Chondrocyte (in vitro differentiated cells): ENCODE data around the gene SNTG2. TPM values are rescaled to one million over a fixed set of nuclear protein-coding genes. Genes with fewer than 3 reads are reported as not detected.

Source experiments
- DNase-seq: peaks from one replicate; pipeline ENCODE4 v3.0.0; 2021; ENCODE audit warnings: mixed read lengths, low spot score
- H3K27ac Mint-ChIP-seq: one replicate; pipeline ENCODE4 v1.8.0; 2021; ENCODE audit warnings: mild to moderate bottlenecking, moderate library complexity, mixed read lengths; ENCODE audit not compliant: unreplicated experiment
- H3K27me3 Mint-ChIP-seq: 2 replicates; pipeline ENCODE4 v1.8.0; 2021; ENCODE audit warnings: low read depth, mixed read lengths
- H3K36me3 Mint-ChIP-seq: 2 replicates; pipeline ENCODE4 v1.8.0; 2021; ENCODE audit warnings: low read depth, mixed read lengths
- H3K4me1 Mint-ChIP-seq: 2 replicates; pipeline ENCODE4 v1.8.0; 2021; ENCODE audit warnings: low read depth, mild to moderate bottlenecking, mixed read lengths
- H3K4me3 Mint-ChIP-seq: one replicate; pipeline ENCODE4 v1.8.0; 2021; ENCODE audit warnings: mild to moderate bottlenecking, moderate library complexity, mixed read lengths; ENCODE audit not compliant: unreplicated experiment
- H3K9me3 Mint-ChIP-seq: 2 replicates; pipeline ENCODE4 v1.8.0; 2021; ENCODE audit warnings: low read depth, mixed read lengths
- CTCF ChIP-seq: fragments of 200-600 bp; sonication (generic); IDR thresholded peaks from 2 replicates; pipeline ENCODE4 v1.5.0; 2021; ENCODE audit warnings: antibody characterized with exemption, mild to moderate bottlenecking, moderate library complexity
- total RNA-seq: library from RNA; stranded (reverse); gene quantifications from 3 replicates; pipeline ENCODE4 v1.2.1, GENCODE V29; 2021

The SNTG2 gene
- total RNA-seq, 1 donor from 2014 or later: not detected

- H3K27me3 Mint-ChIP-seq: peaks cover 16% of the 10 kb centered on the region
- TF ChIP-seq CTCF: no peak
- DNase-seq: no peak
- no peaks in the 10 kb centered on the region for H3K36me3 Mint-ChIP-seq
- no peaks in the 10 kb centered on the region for H3K9me3 Mint-ChIP-seq
- H3K4me1 Mint-ChIP-seq: no peaks in the 10 kb centered on the region
- H3K4me3 Mint-ChIP-seq: no peak overlapping the region
- no peak overlapping the region for H3K27ac Mint-ChIP-seq
Observed at GRCh38 chr2:1371082-1371481, 420.4 kb downstream of the SNTG2 start.

- H3K27ac Mint-ChIP-seq: no peak overlapping the region
- no peak for TF ChIP-seq CTCF
- no peaks in the 10 kb centered on the region for H3K9me3 Mint-ChIP-seq
Observed at GRCh38 chr2:1373830-1374229, 423.2 kb downstream of the SNTG2 start.

GRCh38 chr2:1374287-1374686, 423.6 kb downstream of the SNTG2 start:
- Mint-ChIP-seq H3K4me1 (no peaks in the 10 kb centered on the region), H3K4me3 (no peak overlapping the region), H3K36me3 (no peaks in the 10 kb centered on the region), H3K27ac (no peak overlapping the region), H3K27me3 (peaks cover 17% of the 10 kb centered on the region), H3K9me3 (no peaks in the 10 kb centered on the region)
- TF ChIP-seq CTCF: no peak
- DNase-seq: no peak

More at GRCh38 chr2:1373830-1374229, 423.2 kb downstream of the SNTG2 start:
- peaks cover 17% of the 10 kb centered on the region for H3K27me3 Mint-ChIP-seq
- no peak overlapping the region for H3K4me3 Mint-ChIP-seq
- no peaks in the 10 kb centered on the region for H3K4me1 Mint-ChIP-seq
- H3K36me3 Mint-ChIP-seq: no peaks in the 10 kb centered on the region
- DNase-seq: no peak

GRCh38 chr2:1375794-1376193, 425.1 kb downstream of the SNTG2 start:
- no peak for TF ChIP-seq CTCF
- no peak overlapping the region for H3K4me3 Mint-ChIP-seq

GRCh38 chr2:1377473-1377872, 426.8 kb downstream of the SNTG2 start:
- Mint-ChIP-seq H3K4me3 (no peak overlapping the region), H3K27me3 (peaks cover 14% of the 10 kb centered on the region), H3K36me3 (no peaks in the 10 kb centered on the region), H3K27ac (no peak overlapping the region), H3K9me3 (no peaks in the 10 kb centered on the region), H3K4me1 (no peaks in the 10 kb centered on the region)
- no peak for DNase-seq
- TF ChIP-seq CTCF: no peak

More at GRCh38 chr2:1375794-1376193, 425.1 kb downstream of the SNTG2 start:
- Mint-ChIP-seq H3K27me3 (peaks cover 17% of the 10 kb centered on the region), H3K27ac (no peak overlapping the region), H3K4me1 (no peaks in the 10 kb centered on the region), H3K36me3 (no peaks in the 10 kb centered on the region), H3K9me3 (no peaks in the 10 kb centered on the region)
- no peak for DNase-seq
